HPDE6-E6E7 (cell line): ENCODE measurements around the gene MAN2A1.

Experiments used
- DNase-seq: peaks from one replicate; pipeline ENCODE4 v3.0.0; 2011; ENCODE audit warnings: missing footprints; ENCODE audit errors: extremely low spot score

MAN2A1 gene

GRCh38 chr5:109706095-109706494, 16.4 kb downstream of the MAN2A1 start:
- DNase-seq, result no peak

- no peak for DNase-seq
Observed at GRCh38 chr5:109707531-109707930, 17.8 kb downstream of the MAN2A1 start.

- no peak for DNase-seq
Observed at GRCh38 chr5:109708813-109709212, 19.1 kb downstream of the MAN2A1 start.

GRCh38 chr5:109709225-109709624, 19.5 kb downstream of the MAN2A1 start:
- DNase-seq, result no peak

GRCh38 chr5:109711673-109712072, 21.9 kb downstream of the MAN2A1 start:
- DNase-seq, result no peak

- DNase-seq, result no peak
Observed at GRCh38 chr5:109713453-109713852, 23.7 kb downstream of the MAN2A1 start.

GRCh38 chr5:109714592-109714991, 24.9 kb downstream of the MAN2A1 start:
- no peak for DNase-seq

- DNase-seq, result no peak
Observed at GRCh38 chr5:109718216-109718615, 28.5 kb downstream of the MAN2A1 start.

GRCh38 chr5:109718632-109719031, 28.9 kb downstream of the MAN2A1 start:
- no peak for DNase-seq

- no peak for DNase-seq
Observed at GRCh38 chr5:109719978-109720377, 30.3 kb downstream of the MAN2A1 start.

GRCh38 chr5:109721741-109722140, 32.0 kb downstream of the MAN2A1 start:
- DNase-seq, result no peak

GRCh38 chr5:109723606-109724005, 33.9 kb downstream of the MAN2A1 start:
- DNase-seq, result no peak

GRCh38 chr5:109725135-109725534, 35.4 kb downstream of the MAN2A1 start:
- no peak for DNase-seq

- DNase-seq, result no peak
Observed at GRCh38 chr5:109739741-109740728, 50.3 kb downstream of the MAN2A1 start.

- no peak for DNase-seq
Observed at GRCh38 chr5:109740966-109741365, 51.2 kb downstream of the MAN2A1 start.

- no peak for DNase-seq
Observed at GRCh38 chr5:109741390-109741789, 51.7 kb downstream of the MAN2A1 start.

GRCh38 chr5:109743041-109743531, 53.4 kb downstream of the MAN2A1 start:
- no peak for DNase-seq

- peak; percentile 54 for DNase-seq
Observed at GRCh38 chr5:109743770-109744212, 54.1 kb downstream of the MAN2A1 start.

- no peak for DNase-seq
Observed at GRCh38 chr5:109744261-109744660, 54.5 kb downstream of the MAN2A1 start.

- no peak for DNase-seq
Observed at GRCh38 chr5:109748546-109748945, 58.8 kb downstream of the MAN2A1 start.

- DNase-seq, result no peak
Observed at GRCh38 chr5:109750463-109750862, 60.7 kb downstream of the MAN2A1 start.

- DNase-seq, result no peak
Observed at GRCh38 chr5:109753279-109753678, 63.6 kb downstream of the MAN2A1 start.

- no peak for DNase-seq
Observed at GRCh38 chr5:109754319-109754718, 64.6 kb downstream of the MAN2A1 start.
